Lung (tissue), 12 donors: ENCODE measurements around the gene SIL1. TPM values are rescaled to one million over a fixed set of nuclear protein-coding genes. Genes with fewer than 3 reads are reported as not detected.

Source experiments
- ATAC-seq: fragments of 200-7000 bp; cut with Tn5 transposase; one replicate; pipeline ENCODE4 v1.9.1; 2020; ENCODE audit warnings: moderate number of reproducible peaks; ENCODE audit not compliant: insufficient read depth, low FRiP score
- DNase-seq, 3 donors: peaks; one replicate each; pipeline ENCODE4 v3.0.0-alpha.2; 2013 to 2017
- H3K27ac ChIP-seq, 2 donors: one replicate each; pipeline ENCODE4 v1.5.1; 2013; ENCODE audit warnings: mild to moderate bottlenecking in 2 of 2, moderate library complexity in 2 of 2, control low read depth in 1 of 2, inconsistent platforms in 1 of 2, low read depth in 1 of 2, low read length in 1 of 2
- H3K27me3 ChIP-seq, 3 donors: one replicate each; pipeline ENCODE4 v1.5.1; 2013; ENCODE audit warnings: low read length in 2 of 3; ENCODE audit not compliant: control insufficient read depth in 3 of 3, insufficient read depth in 3 of 3
- H3K36me3 ChIP-seq, 4 donors: one replicate each; pipeline ENCODE4 v1.5.1; 2013; ENCODE audit warnings: low read length in 4 of 4, mild to moderate bottlenecking in 1 of 4, moderate library complexity in 1 of 4; ENCODE audit not compliant: control insufficient read depth in 4 of 4, insufficient read depth in 4 of 4
- H3K4me1 ChIP-seq, 5 donors: one replicate each; pipeline ENCODE4 v1.5.1; 2013; ENCODE audit warnings: low read length in 5 of 5, mild to moderate bottlenecking in 2 of 5, moderate library complexity in 1 of 5; ENCODE audit not compliant: control insufficient read depth in 5 of 5, insufficient read depth in 5 of 5
- H3K4me3 ChIP-seq: one replicate; pipeline ENCODE4 v1.5.1; 2013; ENCODE audit warnings: mild to moderate bottlenecking, control low read depth, moderate library complexity
- H3K9ac ChIP-seq, 2 donors: one replicate each; pipeline ENCODE4 v1.5.1; 2013; ENCODE audit warnings: low read length in 2 of 2, control low read depth in 1 of 2; ENCODE audit not compliant: insufficient read depth in 1 of 2
- H3K9me3 ChIP-seq, 4 donors: one replicate each; pipeline ENCODE4 v1.5.1; 2013; ENCODE audit warnings: low read length in 3 of 4, mild to moderate bottlenecking in 1 of 4, moderate library complexity in 1 of 4; ENCODE audit not compliant: control insufficient read depth in 4 of 4, insufficient read depth in 3 of 4
- WGBS, 2 donors: extraction: QIAGEN DNeasy Blood & Tissue Kit; methylation state at CpG; one replicate each; pipeline ENCODE4 v1.1.7; 2013; 5-methylcytosine and 5-hydroxymethylcytosine counted together
- polyA plus RNA-seq, 2 donors: library from polyadenylated mRNA; stranded (reverse); fragments of 200-250 nt; gene quantifications; one replicate each; pipeline ENCODE4 v1.2.1, GENCODE V29; 2013
- total RNA-seq, 2 donors: library from RNA; depleted of rRNA in 1 of 2; stranded (reverse); fragments of >200 nt in 1 of 2; gene quantifications; one replicate each; pipeline ENCODE4 v1.2.1, GENCODE V29; 2014 to 2021
- TF ChIP-seq, protein P1 (sequence below): IDR thresholded peaks from 2 replicates; pipeline ENCODE4 v1.5.1; 2012; ENCODE audit warnings: mild to moderate bottlenecking; ENCODE audit errors: control extremely low read depth, extremely low read depth
- donor health status: control.
- donor health status: control.
- donor health status: Bipolar disorder and iron deficiency.
- donor health status: healthy.
- donor health status: DM: yes; HTN: yes; CAD: no.

SIL1 gene
- total and polyA plus RNA-seq, 4 donors: 38.5 to 109 (median 78.4) TPM

- DNase-seq: no peak
- Histone ChIP-seq H3K9me3 (peaks cover 0 to under 1% (median 0%) of the 10 kb centered on the region in 4 donors), H3K36me3 (peaks cover 0 to under 1% (median 0%) of the 10 kb centered on the region in 4 donors), H3K4me1 (no peaks in the 10 kb centered on the region), H3K27ac (no peak overlapping the region), H3K4me3 (no peak overlapping the region), H3K27me3 (no peaks in the 10 kb centered on the region), H3K9ac (no peak overlapping the region)
- TF ChIP-seq, protein P1, sequence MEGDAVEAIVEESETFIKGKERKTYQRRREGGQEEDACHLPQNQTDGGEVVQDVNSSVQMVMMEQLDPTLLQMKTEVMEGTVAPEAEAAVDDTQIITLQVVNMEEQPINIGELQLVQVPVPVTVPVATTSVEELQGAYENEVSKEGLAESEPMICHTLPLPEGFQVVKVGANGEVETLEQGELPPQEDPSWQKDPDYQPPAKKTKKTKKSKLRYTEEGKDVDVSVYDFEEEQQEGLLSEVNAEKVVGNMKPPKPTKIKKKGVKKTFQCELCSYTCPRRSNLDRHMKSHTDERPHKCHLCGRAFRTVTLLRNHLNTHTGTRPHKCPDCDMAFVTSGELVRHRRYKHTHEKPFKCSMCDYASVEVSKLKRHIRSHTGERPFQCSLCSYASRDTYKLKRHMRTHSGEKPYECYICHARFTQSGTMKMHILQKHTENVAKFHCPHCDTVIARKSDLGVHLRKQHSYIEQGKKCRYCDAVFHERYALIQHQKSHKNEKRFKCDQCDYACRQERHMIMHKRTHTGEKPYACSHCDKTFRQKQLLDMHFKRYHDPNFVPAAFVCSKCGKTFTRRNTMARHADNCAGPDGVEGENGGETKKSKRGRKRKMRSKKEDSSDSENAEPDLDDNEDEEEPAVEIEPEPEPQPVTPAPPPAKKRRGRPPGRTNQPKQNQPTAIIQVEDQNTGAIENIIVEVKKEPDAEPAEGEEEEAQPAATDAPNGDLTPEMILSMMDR: no peak
- WGBS, 2 donors: 94 to 96% methylated on average over 1 of the region's 1 CpG
- no peak for ATAC-seq
These were observed 198.5 kb downstream of the SIL1 start for GRCh38 chr5:138999674-139000073.

DNA sequence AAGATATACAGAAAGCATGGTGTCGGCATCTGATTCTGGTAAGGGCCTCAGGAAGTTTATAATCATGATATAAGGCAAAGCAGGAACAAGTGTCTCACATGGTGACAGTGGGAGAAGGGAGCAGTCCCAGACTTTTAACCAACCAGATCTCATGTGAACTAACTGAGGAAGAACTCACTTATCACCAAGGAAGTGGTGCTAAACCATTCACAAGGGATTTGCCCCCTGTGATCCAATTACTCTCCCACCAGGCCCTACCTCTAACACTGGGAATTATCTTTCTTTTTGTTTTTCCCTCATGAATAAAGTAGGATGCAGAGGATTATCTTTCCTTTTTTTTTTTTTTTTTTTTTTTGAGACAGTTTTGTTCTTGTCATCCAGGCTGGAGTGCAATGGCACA lies 199.6 kb downstream of the SIL1 start:
- 93 to 98% methylated on average over 1 of the region's 1 CpG for WGBS, 2 donors

DNA sequence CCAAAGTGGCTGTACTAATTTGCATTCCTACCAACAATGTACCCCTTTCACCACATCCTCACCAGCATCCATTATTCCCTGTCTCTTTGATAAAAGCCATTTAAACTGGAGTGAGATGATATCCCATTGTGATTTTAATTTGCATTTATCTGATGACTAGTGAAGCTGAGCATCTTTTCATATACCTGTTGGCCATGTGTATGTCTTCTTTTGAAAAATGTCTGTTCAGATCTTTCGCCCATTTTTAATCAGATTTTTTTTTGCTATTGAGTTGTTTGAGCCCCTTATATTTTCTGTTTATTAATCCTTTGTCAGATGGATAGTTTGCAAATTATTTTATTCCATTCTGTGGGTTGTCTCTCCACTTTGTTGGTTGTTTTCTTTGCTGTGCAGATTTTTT lies 202.0 kb downstream of the SIL1 start:
- no peaks in the 10 kb centered on the region for H3K9me3 ChIP-seq
- no peaks in the 10 kb centered on the region for H3K36me3 ChIP-seq
- no peak overlapping the region for H3K27ac ChIP-seq
- 97 to 100% methylated on average over 1 of the region's 1 CpG for WGBS, 2 donors
- no peaks in the 10 kb centered on the region for H3K27me3 ChIP-seq
- no peaks in the 10 kb centered on the region for H3K4me1 ChIP-seq
- no peak overlapping the region for H3K4me3 ChIP-seq
- H3K9ac ChIP-seq: no peak overlapping the region
- ATAC-seq: no peak
- TF ChIP-seq, protein P1: no peak
- no peak for DNase-seq

More for the DNA sequence above, 199.6 kb downstream of the SIL1 start:
- TF ChIP-seq, protein P1: no peak
- Histone ChIP-seq H3K27ac (no peak overlapping the region), H3K27me3 (no peaks in the 10 kb centered on the region), H3K9ac (no peak overlapping the region), H3K36me3 (no peaks in the 10 kb centered on the region), H3K4me3 (no peak overlapping the region), H3K9me3 (no peaks in the 10 kb centered on the region), H3K4me1 (no peaks in the 10 kb centered on the region)
- DNase-seq: no peak
- ATAC-seq: no peak

- H3K9ac ChIP-seq: no peak overlapping the region
- H3K4me3 ChIP-seq: no peak overlapping the region
- no peaks in the 10 kb centered on the region for H3K9me3 ChIP-seq
- ATAC-seq (no peak), DNase-seq (no peak)
- H3K4me1 ChIP-seq: no peaks in the 10 kb centered on the region
- H3K27ac ChIP-seq: no peak overlapping the region
- TF ChIP-seq, protein P1: no peak
- H3K27me3 ChIP-seq: no peaks in the 10 kb centered on the region
- no peaks in the 10 kb centered on the region for H3K36me3 ChIP-seq
- WGBS, 2 donors: 96 to 97% methylated on average over 4 of the region's 4 CpGs
These were observed 207.1 kb downstream of the SIL1 start for GRCh38 chr5:138990986-138991590.
